Stimulated activated CD4-positive, alpha-beta T cell treated with anti-CD3 and anti-CD28 coated beads, Interleukin-4, amount 100 ng/mL, for 4 hours (primary cell): ENCODE data around the gene SLC4A11.
A peak's percentile ranks its signal among the peaks of the same experiment; 100 is the strongest.

ENCODE experiments used
- DNase-seq, 2 experiments: peaks; one replicate each; pipeline ENCODE4 v3.0.0-alpha.2; 2020

The SLC4A11 gene

GRCh38 chr20:3245711-3246110 lies 6.7 kb upstream of the SLC4A11 start:
- no peak for DNase-seq

- no peak for DNase-seq
Observed at GRCh38 chr20:3245156-3245555, 6.2 kb upstream of the SLC4A11 start.

- no peak for DNase-seq
Observed at GRCh38 chr20:3244613-3245012, 5.6 kb upstream of the SLC4A11 start.

GRCh38 chr20:3243718-3244358 lies 4.8 kb upstream of the SLC4A11 start:
- no peak for DNase-seq

DNA sequence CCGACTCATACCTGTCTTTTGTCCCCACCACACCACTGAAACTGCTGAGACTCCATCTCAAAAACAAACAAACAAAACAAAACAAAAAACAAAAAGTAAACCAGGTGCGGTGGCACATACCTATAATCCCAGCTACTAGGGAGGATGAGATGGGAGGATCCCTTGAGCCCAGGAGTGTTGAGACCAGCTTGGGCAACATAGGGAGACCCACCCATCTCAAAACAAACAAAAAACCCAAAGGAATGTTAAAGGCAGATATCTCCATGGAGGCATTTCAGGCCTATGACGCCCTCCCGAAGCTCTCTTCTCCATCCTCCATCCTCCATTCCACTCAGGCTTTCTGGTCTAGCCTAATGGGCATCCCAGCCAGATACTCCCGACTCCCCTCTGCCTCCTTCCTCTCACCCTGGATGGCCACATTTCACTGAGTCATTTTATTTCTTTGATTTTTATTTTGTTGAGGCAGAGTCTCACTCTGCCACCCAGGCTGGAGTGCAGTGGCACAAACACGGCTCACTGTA lies 3.2 kb upstream of the SLC4A11 start:
- no peak for DNase-seq

GRCh38 chr20:3240776-3241363 lies 1.9 kb upstream of the SLC4A11 start:
- no peak for DNase-seq

GRCh38 chr20:3239867-3240775 lies 1.1 kb upstream of the SLC4A11 start:
- DNase-seq = no peak

DNA sequence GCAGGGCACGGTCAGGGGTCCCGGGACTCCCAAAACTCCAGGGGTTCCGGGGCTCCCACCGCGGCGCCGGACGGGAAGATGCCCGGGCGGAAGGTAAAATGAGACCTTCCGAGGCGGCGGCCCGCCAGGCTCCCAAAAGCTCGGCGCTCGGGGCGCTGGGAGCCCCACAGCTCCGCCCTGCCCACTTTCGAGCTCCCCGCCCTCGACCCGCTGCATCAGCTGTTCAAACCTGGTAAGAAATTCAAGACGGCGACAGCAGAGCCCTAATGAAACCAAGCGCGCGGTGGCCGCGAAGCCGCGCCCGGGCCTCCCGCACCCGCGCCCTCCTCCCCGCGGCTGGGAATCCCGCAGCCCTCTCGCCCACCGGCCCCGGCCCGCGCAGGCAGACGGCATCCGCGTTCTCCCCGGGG lies 369 bp downstream of the SLC4A11 start:
- DNase-seq = peak; percentile 28 to 30

GRCh38 chr20:3237958-3238615 lies 903 bp downstream of the SLC4A11 start:
- no peak for DNase-seq

DNA sequence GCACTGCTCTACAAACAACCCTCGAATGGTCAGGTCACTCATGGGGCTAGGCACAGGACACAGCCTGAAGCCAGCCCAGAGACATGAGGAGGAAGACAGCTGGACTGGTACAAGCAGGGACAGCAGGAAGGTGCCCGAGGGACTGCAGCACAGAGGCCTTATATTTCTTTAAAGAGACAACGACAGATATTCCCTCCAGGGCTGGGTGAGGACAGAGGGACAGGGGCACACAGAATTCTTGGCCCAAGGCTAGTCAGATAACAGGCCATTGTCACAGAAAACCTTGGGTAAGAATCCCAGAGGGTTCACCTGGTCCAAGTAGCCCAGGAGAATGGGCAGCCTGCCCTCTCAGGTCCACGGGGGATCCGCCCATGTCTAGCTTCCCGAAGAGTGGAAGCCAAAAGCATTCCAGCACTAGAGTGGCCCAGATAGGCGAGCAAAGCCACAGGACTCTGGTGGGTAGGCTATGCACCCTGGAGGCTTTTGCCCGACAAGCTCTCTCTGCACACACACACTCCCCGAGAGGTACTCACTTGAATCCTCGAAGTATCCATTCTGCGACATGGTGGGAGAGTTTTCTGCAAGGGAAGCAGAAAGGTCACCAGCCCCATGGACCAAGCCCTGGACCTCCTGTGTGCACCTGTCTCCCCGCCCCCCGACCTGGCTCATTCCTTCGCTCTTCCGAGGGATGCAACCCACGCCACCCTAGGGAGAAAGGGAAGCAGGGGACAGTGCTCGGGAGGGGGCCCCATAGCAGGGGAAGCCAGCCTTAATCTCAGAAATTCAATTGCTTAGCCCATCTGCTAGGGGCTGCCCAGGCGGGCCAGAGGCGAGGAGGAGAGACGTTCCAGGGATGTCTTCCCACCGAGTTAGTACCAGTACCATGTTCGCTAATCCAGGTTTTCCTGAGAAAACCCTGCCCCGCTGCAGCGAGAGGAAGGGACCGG lies 1.7 kb downstream of the SLC4A11 start:
- no peak for DNase-seq

DNA sequence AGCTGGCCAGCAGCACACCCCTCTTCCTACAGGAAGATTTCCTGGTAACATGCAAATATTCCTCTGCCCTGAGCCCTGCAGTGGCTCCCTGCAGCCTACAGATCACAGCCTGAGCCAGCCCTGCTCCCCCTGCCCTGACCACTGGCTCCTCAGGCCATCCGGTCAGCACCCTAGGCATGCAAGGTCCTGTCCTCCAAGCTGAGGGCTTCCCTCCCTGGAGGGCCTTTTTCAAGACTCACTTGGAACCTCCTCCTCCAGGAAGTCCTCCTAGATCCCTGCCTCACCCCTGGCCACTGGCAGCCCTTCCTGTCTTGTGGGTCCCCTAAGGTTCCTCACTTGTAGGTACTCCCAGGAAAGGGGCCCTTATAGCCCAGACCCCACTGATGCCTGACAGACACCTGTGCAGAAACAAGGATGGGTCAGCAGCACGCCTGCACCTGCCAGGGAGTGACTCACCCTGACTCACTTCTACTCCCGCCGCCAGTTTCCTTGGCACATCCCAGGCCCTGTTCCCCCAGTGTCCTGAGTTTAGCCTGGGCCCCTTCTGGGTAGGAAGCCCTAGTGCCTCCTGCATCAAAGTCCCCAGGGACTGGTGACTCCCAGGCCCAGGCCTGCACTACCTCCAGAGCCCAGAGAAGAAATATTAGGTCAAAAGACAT lies 3.2 kb downstream of the SLC4A11 start:
- no peak for DNase-seq

DNA sequence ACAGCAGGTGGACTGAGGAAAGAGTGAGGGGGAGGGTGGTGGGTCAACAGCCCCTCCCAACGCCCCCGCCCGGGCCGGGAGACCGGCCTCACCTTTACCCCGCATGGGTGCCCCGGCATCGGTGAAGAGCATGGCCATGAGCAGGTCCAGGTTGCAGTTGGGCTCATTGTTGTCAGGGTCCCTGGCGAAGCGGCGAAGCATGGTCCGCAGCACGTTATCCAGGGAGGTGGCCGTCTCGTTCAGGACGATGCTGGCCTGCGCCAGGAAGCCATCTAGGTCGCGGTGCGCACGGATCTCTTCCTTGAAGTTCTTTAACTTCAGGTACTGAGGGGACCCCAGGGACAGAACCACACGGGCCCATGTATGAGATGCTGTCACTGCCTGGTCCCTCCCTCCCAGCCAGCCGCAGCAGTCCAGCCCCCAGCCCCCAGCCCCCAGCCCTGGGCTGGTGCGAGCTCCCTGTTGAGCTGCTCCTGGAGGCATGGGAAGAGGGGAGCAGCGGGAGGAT lies 4.9 kb downstream of the SLC4A11 start:
- DNase-seq = no peak

- no peak for DNase-seq
Observed at GRCh38 chr20:3233131-3233990, 5.6 kb downstream of the SLC4A11 start.

GRCh38 chr20:3231889-3232588 lies 7.0 kb downstream of the SLC4A11 start:
- DNase-seq = no peak

DNA sequence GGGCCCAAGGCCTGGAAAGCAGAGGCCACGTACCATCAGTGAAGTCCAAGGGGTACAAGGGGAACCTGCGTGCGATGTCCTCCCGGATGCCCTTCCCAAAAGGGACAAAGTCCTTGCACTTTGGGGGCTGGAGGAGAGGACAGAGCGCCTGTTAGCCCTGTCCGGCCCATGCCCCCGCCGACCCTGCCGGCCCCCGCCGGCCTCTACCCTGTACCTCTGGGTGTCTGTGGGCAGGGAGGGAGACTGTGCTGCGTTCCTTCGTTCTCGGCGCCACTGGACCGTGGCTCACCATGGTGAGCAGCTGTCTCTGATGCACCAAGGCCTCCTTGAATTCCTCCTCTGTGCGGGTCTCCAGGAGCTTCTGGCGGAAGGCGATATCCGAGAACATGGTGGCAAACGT lies 7.9 kb downstream of the SLC4A11 start:
- DNase-seq = no peak

GRCh38 chr20:3229798-3230197 lies 9.2 kb downstream of the SLC4A11 start:
- DNase-seq = no peak

DNA sequence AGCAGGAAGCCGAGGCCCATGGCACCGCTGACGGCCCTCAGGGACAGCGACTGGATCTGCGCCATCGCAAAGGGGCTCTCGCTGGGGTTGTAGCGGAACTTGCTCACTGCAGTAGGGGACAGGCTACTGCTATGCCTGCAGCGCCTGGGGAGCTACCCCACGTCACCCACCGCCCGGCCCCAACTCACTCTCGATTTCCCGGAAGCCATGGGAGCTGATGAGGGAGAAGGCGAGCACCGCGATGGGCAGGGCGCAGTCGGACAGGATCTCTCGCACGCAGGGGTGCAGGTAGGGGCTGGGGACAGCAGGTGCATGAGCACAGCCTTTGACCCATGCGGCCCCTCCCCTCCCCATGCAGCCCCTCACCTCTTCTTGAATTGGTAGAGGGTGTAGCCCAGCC lies 9.8 kb downstream of the SLC4A11 start:
- DNase-seq = no peak

GRCh38 chr20:3228750-3229032 lies 10.3 kb downstream of the SLC4A11 start:
- DNase-seq = no peak

DNA sequence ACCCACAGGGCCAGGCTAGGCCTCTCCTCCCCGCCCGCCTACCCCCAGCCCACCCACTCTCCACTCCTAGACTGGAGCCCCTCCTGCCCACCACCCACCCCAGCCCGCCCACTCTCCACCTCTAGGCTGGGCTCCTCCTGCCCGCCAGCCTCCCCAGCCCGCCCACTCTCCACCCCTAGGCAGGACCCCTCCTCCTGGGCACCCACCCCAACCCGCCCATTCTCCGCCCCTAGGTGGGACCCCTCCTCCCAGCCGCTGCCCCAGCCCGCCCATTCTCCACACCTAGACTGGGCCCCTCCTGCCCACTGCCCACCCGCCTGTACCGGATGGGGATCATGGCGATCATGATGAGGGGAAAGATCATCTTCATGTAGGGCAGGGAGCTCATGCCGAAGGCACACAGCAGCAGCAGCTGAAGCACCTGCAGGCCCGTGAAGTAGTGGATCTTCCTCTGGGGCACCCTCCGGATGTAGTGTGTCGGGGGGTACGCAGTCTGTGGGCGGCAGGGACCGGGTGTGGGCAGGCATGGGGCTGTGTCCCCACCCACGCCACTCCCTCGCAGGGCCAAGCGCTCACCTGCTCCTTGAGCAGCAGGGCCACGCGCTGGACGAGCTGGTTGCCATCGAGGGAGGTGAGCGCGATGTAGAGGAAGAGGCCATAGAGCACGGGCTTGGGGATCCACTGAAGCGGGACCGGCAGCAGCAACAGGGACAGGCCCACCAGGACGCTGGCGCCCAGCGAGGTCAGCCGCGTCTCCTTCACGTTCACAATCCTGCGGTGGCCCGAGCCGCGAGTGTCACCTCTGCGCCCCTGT lies 10.8 kb downstream of the SLC4A11 start:
- no peak for DNase-seq
